ENCODE data around the gene CYP1A2.
"Not testable (repeated sequence)": the region's sequence is repeated elsewhere in the genome, so short reads cannot be mapped to it uniquely, and the experiment has no call there.

The CYP1A2 gene

DNA sequence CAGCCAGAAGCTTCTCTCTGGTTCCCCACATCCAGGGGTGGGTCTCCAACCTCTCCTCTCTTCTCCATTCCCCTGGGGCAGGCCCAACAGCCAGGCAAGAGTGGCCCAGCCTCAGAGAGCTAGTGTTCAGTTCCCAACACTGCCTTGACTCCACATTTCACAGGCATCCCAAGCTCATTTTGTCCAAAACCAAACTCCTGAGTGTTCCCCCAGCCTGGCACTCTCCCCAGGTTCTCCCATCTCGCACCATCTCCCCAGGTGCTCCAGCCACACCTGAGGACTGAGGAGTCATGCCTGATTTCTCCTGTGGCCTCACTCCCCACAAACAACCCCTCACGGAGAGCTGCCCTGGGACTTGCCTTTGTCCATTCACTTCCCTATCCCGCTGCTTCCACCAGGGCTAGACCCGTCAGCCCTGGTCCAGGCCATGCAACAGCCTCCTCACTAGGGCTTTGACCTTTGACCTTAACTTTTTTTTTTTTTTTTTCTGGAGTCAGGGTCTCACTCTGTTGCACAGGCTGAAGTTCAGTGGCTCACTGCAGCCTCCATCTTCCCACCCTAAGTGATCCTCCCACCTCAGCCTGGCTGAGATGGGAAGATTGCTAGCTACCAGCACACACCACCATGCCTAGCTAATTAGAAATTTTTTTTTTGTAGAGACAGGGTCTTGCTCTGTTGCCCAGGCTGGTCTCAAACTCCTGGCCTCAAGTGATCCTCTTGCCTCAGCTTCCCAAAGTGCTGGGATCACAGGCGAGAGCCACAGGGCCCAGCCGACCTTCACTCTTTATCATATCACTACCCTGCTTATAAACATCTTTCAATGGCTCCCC is 29.3 kb downstream of the CYP1A2 start:
- DNase-seq, result no peak

DNA sequence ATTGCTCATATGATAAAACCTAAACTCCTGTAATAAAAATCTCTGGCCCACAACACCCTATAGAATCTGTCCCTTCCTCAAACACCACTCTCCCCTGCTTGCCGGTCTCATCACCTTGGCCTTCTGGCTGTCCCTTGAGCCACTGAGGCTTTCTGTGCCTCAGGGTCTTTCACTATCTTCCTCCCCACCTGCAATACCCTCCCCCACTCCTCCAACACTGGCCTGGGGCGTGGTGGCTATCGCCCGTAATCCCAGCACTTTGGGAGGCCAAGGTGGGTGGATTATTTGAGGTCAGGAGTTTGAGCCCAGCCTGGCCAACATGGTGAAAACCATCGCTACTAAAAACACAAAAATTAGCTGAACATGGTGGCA is 29.9 kb downstream of the CYP1A2 start:
- no peak for DNase-seq

DNA sequence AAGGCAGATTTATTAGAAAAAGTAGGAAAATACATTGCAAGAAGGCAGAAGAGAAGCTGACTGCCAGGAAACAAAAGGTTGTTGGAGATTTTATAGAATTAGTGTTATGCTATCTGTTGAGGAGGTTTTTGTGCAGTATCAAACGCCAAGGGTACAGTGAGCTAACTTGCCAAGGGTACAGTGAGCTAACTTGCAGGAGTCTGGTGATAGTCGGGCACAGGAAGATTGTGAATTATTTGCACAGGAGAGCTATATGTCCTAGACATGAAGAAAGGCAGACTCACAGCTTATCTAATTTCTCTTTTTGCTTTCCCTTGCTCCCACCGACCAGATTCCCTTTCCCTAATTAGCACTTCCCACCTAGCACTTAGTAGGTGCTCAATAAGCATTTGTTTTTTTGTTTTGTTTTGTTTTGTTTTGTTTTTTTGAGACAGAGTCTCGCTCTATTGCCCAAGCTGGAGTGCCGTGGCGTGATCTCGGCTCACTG is 30.6 kb downstream of the CYP1A2 start:
- no peak for DNase-seq

DNA sequence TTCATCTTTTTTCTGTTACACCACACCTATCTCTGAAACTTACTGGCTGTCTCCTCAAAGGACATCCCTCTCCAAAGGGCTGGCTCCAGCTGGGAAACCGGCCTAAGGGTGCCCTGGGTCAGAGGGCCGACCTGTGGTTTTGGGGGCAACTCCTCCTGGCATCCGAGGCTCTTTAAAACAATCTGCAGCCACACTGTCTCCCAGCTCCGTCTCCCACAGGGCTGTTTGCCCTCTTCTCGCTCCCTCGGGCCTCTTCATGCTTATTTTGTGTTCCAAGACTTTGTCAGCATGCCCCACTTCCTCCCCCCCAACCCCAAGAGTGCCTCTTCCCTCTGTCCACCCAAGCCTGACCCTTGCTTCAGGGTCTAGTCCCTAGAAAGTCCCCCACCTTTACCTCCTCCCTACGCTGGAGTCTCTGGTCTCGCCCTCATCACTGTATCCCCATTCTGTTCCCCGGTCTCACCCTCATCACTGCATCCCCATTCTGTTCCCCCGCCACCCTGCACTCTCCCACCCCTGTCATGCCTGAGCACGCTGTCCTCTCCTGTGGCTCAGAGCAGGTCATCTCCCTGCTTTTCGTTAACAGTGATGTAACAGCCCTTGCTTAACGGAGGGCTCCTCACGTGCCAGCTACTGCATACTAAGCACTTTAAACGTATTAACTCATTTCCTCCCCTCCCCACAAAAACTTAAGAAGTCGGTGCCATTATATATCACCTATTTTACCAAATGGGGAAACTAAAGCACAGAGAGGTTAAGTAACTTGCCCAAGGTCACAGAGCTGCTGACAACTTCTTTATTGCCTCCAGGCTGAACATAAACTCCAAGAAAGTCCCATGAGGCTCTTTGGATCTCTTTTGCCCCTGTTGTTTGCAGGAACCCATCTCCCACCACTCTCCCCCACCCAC is 32.1 kb downstream of the CYP1A2 start:
- no peak for DNase-seq

DNA sequence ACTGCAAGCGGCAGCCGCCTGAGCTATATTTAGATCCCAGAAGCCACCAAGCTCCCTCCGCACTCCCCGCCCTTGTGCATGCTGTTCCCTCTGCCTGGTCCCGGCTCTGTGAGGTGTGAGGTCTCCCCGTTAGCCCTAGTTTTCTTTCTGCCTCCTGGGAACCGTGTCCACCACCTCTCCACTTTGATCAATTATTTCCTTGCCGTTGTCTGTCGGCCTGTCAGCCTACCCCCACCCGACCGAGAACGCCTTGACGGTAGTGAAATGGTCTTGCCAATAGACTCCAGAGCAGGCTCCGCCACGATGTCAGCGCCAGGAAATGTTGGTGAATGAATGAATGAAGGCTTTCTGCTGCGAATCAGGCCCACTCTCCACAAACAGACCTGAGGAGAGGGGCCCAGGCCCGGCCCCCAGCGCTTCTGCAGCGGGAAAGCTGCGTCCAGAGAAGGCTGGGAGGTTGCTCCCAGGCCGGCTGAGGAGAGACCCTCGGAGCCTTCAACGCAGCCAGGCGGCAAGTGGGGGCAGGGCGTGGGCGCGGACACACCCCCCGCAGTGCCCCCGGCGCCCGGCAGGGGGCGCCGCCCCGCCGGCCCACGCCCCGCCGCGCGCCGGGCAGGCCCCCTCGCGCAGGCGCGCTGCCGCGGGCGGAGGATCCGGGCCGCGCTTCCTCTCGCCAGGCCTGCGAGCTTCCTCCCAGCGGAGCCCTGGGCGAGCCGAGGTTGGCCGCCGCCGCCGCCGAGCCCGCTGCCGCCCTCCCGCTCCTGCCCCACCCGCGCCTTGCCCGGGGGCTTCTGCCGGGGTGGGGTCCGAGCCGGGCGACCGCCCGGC is 33.0 kb downstream of the CYP1A2 start, which contains the start of gene CSK:
Gene CSK (plus strand): TSS at position 650 of the 828 bp plus-strand sequence. CDS start 16,218 bp downstream, outside the sequence.
- peak; percentile 52 to 71 for DNase-seq

DNA sequence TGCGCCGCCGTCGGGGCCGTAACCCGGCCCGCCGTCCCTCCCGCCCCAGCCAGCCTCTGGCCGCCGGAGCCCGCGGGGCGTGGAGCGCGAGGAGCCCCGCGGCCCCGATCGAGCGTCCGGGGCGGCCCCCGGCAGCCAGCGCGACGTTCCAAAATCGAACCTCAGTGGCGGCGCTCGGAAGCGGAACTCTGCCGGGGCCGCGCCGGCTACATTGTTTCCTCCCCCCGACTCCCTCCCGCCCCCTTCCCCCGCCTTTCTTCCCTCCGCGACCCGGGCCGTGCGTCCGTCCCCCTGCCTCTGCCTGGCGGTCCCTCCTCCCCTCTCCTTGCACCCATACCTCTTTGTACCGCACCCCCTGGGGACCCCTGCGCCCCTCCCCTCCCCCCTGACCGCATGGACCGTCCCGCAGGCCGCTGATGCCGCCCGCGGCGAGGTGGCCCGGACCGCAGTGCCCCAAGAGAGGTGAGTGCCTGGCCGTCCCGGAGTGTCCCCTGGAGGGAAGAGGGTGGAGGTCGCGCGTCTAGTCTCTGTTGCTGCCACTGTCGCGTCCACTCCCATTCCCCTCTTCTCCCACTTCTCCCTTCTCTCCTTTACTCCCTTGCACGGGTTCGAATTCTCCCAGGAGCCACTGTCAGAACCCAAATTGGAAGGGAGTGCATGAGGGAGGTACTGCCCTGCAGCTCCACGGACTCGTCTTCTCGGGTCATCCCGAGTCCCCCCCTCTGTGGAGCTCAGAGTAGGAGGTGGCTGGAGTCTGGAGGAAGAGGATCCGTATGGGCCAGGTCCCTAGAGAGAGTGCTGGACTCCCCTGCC is 33.8 kb downstream of the CYP1A2 start:
- no peak for DNase-seq

DNA sequence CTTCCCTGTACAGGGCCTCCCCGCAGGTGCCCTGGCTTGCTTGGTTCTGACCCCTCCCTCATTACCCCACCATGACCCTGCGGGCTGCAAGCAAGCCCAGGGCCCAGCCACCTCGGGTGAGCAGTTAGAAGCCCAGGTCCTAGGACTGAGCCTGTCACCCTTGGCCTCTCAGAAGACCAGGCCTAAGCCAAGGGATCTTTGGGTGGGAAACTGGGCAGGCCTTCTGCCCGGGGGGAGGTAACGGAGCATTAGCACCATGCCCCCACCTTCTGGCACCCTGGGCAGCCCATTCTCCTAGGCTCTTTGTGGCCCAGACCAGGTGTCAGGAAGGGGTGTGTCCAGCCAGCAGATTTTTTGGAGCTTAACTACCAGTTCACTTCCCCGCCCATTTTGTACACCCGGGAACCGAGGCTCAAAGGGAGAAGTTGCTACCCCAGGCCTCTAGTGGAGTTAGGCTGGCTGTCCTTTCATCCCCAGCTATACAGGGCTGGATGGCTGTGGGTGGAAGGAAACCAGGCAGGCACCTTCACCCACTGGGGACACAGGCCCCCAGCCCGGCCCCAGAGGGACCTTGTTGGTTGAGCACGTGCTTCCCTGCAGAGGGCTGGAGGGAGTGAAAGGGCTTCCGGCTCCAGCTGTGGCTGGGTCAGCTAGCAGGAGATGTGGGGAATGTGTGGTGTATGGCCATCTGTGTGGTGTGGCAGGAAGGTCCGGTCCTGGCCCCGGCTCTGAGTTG is 34.6 kb downstream of the CYP1A2 start:
- peak in 1 of 2 experiments; percentile 33 for DNase-seq

DNA sequence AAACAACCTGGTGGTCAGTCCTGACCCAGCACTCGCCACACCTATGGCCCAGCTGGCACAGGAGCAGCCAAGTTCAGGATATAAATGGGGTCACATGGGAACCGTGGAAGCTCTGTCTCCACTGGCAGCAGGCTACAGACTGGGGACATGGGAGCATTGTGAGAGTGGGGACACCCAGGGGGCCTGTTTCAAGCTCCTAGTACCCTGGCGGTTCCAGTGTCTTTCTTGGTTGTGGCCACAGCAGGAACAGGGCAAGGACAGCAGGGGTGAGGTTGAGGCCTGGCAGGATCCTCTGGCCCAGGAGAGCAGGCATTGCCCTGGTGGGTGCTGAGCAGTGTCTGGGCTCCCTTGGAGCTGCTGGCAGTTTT is 35.1 kb downstream of the CYP1A2 start:
- no peak for DNase-seq

DNA sequence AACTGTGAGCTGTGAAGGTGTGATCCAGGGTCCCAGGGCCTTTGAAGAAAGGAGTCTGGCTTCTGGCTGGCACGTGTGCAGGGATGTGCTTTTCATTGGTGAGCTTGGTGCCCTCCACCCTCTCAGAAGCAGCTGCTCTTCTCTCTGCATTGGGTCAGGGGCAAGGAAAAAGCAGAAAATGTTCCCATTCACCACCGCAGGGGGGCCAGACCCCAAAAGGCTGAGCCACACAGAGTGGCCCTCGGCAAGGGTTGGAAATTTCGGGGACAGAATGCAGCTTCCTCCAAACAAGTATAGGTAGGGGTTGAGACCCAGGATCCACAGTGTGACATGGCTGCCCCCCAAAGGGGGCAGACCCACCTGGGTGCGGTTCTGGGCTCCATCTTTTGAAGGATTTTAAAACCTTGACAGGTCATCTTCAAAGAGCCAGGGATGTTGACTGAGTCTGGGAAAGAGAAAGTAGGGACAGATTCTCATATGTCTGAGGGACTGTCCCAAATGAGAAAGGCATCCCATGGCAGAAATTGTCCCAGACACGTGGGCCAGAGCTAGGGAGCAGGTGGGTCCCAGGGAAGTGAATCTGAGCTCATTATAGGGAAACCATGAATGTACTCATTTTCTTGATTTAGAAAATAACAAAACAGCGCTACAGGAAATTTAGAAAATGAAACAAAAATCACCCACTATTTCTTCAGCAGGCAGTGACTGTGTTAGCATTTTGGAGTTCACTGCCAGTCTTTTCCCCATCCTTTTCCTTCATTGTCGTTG is 36.0 kb downstream of the CYP1A2 start:
- DNase-seq, result no peak

DNA sequence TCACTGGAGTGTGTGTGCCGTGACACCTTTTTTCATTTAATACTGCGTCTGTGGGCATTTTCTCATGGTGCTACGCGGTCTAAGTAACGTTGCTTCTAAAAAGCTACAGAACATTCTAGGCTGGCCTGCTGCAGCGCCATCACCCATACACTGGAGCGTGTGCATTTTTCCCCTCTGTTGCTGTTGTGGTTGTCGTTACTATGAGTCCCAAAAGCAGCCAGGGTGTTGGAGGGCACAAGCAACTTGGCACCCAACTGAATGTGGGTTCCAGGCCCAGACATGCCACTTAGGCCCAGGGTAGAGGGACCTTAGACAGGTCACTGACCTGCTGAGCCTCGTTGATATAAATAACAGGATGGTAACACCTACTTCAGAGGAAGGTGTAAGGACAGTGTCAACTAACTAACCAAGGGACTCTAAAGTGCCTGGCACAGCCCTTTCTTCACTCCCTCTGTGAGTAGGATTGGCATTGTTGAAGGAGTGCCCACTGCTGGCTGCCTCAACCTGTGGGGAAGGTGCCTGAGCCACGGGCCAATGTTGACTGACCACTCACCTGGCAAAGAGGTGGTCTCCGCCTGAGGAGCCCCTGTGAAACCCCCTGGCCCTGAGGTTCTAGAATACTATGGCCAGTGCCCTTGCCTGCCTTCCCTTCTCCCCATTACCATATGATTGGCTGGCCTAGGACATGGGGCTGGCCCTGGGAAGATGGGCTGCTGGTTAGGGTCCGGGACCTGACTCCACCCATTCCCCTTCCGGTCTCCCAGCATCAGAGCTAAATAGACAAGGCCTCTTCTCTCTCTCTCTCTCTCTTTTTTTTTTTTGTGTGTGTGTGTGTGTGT is 36.8 kb downstream of the CYP1A2 start:
- no peak for DNase-seq

DNA sequence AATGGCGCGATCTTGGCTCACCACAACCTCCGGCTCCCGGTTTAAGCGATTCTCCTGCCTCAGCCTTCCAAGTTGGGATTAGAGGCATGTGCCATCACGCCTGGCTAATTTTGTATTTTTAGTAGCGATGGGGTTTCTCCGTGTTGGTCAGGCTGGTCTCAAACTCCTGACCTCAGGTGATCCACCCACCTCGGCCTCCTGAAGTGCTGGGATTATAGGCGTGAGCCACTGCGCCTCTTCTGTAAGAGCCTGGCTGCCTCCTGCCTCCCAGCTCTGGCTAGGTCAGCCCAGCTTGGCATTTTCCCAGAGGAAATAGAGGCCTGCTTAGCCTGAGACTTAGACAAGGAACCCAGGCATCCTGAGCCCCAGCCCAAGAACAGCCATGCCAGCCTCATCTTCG is 37.4 kb downstream of the CYP1A2 start:
- DNase-seq, result not testable (repeated sequence)

DNA sequence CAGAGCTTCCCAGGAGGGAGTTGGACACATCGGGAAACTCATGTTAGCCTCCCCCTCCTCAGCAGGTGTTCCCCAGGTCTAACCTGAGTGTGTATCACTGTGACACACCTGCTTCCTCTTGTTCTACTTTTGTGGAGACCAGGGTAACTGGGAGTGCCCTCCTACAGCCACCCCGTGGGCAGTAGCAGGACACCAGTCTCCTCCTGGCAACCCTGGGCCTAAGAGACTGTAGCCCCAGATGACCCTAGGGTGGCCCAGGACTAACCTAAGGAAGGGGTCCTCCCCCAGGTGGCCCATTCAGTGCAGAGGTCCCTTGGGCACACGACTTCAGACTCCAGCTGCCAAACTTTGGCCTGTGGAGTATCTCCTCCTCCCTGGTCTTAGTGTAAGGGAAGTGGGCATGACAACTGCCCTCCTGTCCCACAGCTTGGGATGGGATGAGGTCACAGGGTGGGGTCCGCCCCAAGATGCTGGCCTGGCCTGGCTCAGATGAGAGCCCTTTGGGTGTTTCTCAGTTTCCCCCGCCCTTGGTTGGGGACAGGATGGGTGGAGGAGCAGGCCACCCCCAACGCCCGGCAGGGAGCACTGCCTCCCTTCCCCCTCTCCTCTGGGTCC is 38.0 kb downstream of the CYP1A2 start:
- DNase-seq, result no peak

DNA sequence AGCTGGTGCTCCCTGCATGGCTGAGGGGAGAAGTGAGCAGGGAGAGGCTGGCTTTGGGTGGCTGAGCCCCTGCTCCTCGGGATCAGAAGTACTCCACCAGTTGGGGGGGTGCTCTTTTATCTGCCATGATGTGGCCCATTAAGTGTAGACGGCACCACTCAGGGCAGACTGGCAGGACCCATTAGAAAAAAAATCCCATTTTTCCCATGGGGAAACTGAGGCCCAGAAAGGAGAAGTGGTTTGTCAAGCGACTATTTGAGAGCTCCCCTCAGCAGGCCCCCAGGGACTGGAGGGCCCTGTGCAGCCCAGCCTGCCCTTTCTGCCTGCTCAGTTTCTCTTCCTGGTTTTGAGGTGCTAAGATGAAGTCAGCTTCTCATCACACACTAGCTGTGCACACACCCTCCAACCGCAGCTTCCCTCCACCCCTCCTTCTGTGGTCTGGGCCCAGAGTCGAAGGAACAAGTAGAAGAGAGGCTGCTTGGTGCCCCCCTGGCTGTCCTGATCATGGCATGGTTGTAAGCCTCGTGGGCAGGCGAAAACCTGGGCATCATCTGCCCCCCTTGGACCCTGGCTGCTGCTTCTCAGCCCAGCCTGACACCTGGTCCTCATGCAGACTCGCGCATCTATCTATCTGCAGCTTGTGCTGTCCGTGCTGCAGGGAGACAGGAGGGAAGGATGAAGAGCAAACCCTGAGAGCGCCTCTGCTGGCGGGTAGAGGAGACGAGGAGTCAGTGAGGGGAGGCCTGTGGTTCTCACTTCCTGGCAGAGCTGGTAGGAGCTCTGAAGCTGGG is 38.8 kb downstream of the CYP1A2 start:
- peak in 1 of 2 experiments; percentile 46 for DNase-seq

DNA sequence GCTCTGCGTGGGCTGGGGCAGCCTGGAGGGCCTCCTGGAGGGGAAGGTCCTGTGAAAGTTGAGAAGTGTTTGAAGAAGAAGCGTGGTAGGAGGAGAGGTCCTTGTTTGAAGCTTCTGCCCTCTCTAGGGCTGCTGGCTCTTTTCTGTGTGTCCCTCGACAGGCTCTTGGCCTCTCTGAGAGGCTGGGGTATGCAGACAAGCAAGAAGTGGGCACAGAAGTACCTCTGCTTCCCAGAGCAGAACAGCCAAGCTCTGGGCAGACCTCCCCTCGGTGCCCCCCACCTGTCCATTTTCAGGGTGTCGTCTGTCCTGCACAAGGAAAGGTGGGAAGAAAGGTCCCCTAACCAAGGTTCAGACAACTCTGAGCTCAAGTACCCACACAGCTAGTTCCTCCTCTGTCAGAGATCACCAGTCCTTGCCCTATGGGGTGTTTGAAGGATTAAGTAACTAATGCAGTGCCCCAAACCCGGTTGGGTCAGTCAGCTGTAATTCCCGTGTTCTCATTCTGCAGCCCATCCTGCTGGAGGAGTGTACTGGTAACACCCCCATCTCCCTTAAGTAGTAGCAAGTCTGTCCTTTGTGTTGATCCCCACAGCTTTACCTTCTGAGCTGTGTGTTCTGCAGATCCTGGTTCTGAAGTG is 39.5 kb downstream of the CYP1A2 start:
- DNase-seq, result no peak

DNA sequence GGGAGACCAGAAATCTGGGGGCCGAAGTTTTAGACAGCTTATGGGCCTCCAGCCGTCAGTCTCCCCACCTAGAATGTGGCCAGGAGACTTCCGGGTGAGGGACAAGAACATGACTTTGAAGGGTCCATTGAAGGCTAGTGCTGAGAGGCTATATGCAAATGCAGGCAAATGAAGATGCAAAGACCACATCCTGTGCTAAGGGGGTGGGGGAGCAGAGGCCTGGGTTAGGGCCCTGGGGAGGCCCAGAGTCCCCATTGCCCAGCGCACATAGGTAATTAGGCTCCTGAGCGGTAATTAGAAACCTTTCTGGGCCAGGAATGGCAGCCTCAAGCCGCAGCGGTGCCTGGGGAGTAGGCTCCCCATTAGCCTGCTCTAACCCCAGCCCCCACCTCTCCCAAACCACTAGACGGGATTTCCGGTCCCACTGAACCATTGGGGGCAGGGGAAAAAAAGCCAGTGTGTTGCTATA is 40.1 kb downstream of the CYP1A2 start:
- no peak for DNase-seq

DNA sequence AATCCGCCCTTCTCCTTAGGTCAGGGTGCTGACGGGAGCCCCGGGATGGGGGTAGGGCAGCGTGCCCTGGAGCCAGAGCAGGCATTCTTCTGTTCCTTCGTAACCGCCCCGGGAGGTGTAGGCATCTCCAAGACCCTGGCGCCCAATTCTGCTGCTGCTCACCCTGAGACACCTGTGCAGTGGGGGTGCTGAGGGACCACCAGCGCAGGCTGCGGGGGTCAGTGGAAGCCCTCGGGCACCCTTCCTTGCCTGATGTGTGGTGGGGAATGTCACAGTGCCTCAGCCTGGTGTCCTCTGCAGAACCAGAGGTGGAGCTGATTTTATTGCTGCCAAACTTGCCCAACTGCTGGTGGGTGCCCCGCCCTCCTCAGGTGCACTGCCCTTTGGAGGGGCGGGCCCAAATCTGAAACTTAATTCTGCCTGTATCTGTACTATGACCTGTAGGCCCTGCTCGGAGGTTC is 40.6 kb downstream of the CYP1A2 start:
- no peak for DNase-seq

DNA sequence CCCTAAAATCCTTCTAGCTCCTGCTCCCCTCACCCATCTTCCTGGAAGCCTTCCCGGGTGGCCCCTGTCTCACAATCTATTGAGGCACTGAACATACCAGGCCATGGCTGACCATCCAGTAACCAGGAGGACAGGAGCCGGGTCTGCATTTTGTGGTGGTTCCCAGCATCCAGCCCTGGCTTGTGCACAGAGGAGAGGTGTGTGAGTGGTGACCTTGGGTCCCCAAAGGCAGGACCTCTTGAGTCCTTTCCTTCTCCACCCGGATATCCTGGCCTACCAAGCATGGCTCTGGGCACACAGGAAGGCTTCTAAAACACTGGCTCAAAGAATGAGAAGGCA is 41.1 kb downstream of the CYP1A2 start:
- DNase-seq, result no peak
